ENCODE data around the gene MKRN2.

Gene MKRN2

GRCh38 chr3:12632523-12632922 is 75.6 kb downstream of the MKRN2 start:
- H3K4me3 ChIP-seq (replicated peaks in 1 of 2; ENCODE audit: low read depth in 2 of 2, low read length in 2 of 2) = no peak overlapping the region
- DNase-seq (ENCODE audit: low read depth in 2 of 2) = no peak
- TF ChIP-seq CTCF (IDR thresholded peaks at IDR 0.05; ENCODE audit: low read depth, low read length) = no peak

- TF ChIP-seq CTCF (IDR thresholded peaks at IDR 0.05; ENCODE audit: low read depth, low read length) = no peak
- no peak overlapping the region for H3K4me3 ChIP-seq (replicated peaks in 1 of 2; ENCODE audit: low read depth in 2 of 2, low read length in 2 of 2)
- DNase-seq (ENCODE audit: low read depth in 2 of 2) = no peak
These were observed 76.2 kb downstream of the MKRN2 start for GRCh38 chr3:12633108-12633507.

Measured in cardiac fibroblast (primary cell).